DMS 273 (cell line): ENCODE results near the gene YOD1.

Experiments used
- DNase-seq: peaks from one replicate; lab custom pipeline; 2025; ENCODE audit not compliant: unreplicated experiment; lab: John Stamatoyannopoulos, UW

YOD1 gene

DNA sequence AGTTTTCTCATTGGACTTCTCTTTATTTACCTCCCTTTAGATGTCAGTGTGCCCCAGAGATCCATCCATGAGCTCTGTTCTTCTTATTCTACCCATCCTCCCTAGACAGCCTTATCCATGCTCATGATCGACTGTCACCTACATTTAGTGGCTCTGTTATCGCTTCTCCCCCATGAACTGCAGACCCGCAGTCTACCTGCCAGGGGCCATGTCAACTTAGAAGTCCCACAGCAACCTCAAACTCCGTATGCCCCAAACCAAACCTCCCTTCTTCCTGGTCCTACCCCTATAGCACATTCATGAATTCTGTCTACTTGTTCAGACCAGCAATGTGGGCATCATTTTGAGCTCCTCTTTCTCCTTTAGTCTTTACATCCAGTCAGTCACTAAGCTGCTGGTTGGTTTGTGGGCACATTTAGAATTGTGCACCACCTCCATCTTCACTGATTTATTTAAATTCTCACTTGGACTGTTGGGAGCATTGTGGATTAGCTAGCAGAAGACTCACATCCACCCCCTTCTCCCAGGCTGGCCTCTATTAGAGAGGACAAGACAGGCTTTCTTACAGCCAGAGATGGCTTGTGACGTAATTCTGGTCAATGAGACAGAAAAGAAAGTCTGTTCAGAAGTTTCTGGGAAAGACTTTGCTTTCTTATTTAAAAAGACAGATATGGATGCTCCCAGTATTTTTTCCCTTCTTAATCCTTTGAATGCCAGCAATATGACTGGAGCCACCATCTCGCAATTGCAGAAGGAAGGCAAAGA, 37.5 kb downstream of the YOD1 start:
- DNase-seq: no peak

DNA sequence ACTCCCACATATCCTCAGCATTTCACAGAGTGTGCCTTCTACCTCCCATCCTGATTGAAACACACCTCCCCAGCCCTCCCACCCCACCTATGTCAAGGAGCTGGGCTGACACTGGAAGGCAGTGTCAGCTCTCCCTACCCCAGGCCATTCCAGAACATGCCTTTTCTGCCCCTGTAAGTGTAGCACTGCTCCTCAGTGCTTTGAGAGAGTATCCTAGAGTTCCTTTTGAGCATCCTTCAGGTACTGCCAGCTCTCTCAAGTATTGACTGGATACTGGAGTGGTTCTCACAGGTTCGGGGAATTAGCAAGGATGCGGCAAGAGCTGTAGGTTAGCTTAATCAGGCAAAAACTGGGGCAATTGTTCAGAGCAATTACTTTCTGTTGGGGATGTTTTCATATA, 40.3 kb downstream of the YOD1 start:
- no peak for DNase-seq

DNA sequence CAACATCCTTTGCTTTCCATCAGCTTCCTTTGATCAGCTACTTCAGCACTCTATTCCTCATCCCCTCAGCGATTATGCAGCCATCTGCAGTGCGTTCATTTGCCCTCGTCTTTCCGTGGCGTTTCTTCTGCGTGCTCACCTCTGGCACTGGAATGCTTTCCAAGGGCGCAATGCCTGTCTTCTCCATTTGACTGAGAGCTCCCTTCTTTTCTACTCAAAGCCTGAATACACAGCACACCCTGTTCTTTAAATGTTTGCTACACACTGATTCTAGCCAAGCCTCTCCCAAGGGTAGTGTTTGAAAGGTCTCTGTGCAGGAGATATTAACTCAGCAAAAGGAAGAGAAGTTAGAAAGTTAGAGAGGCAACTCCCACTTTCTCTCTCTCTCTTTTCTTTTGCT, 41.1 kb downstream of the YOD1 start:
- no peak for DNase-seq

DNA sequence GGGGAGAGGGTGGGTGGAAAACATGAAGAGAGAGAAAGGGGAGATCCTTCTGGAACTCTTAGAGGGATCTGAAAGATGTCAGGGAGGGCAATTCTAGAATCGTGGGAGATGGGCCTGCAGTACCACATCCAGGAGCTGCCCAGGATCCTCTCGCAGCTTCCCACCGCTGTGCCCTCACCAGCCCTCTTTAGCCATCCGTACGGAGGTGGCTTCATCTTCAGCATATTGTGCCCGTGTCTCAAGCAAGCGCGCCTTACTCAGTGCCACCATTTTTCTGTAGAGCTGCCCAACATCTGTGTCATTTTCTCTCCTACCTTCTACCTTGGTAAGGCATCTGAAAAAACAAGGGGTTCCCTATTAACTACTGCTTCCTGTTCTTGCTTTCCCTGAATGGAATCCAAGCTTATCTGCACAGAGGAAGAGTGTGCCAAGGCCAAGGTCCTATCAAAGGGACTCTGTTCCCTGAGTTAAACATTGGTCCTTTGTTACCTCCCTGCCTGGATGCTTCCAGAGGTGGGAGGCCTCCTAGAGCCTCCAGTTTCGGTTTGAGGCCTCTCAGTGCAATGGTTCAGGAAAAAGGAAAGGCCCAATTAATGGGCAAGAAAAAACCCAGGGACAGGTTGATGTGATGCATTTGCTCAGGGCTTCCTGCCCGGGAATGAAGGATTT, 41.7 kb downstream of the YOD1 start:
- DNase-seq: no peak

- no peak for DNase-seq
Observed at GRCh38 chr1:207007352-207008033, 43.5 kb downstream of the YOD1 start.

DNA sequence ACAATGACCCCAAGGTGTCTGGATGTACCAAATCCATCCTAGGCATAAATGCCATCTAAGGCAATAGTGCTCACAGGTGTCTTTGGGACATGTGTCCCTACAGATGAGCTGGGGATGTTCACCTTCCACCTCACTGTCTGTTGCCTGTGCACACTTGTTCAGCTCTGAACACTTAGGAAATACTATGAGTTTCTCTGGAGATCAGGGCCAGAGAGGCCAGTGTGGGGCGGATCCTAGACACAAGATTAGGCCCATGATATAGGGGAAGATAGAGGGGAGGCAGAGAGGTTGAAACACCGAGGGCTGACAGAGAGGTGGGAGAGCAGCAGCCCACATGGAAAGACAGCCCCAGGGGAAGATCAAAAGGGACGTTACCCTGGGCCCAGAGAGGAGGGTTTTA, 44.1 kb downstream of the YOD1 start:
- DNase-seq: no peak

- DNase-seq: no peak
Observed at GRCh38 chr1:207006083-207006482, 44.9 kb downstream of the YOD1 start.

DNA sequence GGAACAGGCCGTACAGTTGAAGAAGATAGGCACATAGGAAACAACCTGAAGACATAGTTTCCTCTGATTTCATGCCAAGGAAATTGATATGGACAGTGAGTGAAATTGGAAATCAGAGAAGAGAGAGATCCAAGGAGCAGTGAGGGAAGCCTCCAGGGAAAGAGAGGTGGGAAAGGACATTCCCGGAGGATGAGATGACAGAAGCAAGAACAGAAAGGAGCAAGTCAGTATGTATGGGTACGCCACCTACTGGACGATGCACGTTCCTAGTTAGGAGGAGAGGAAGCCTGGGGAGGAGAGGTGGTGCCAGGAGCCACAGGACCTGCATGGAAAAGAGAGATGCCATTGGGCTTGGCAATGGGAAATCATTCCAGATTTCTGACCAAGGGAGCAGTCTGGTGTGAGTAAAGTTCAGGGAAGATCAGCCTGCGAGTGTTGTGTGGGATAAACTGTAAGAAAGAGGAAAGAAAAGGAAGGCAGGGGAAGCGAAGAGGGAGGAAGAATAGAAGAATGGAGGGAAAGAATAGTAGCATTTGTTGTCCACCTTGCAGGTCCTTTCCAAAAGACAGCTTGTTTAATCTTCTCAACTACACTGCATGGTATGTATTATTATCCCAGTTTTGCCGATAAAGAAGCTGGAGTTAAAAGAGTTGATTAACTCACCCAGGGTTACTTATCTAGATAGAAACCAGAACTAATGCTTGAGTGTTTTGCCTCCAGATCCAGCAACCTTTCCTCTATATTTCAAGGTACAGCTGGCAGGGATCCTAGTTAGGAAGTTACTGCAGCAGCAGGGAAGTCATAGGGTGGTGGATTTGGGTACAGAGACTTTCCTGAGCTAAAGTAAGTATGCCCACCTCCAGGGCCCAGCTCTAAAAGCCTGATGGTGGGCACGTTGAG, 45.8 kb downstream of the YOD1 start:
- DNase-seq: peak; percentile 77

- DNase-seq: no peak
Observed at GRCh38 chr1:207003210-207003609, 47.8 kb downstream of the YOD1 start.

- DNase-seq: no peak
Observed at GRCh38 chr1:207002724-207003146, 48.3 kb downstream of the YOD1 start.

GRCh38 chr1:207001492-207002245, 49.3 kb downstream of the YOD1 start:
- no peak for DNase-seq

GRCh38 chr1:207000651-207001291, 50.2 kb downstream of the YOD1 start:
- DNase-seq: no peak

DNA sequence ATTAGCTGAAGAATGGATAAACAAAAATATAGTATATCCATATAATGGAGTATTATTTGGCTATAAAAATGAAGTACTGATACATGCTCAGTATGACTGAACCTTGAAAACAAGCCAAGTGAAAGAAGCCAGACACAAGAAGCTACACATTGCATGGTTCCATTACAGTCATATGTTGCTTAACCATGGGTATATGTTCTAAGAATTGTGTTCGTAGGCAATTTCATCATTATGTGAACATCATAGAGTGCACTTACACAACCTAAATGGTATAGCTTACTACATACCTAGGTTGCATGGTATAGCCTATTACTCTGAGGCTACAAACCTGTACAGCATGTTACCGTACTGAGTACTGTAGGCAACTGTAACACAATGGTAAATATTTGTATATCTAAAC, 52.2 kb downstream of the YOD1 start:
- DNase-seq: no peak
